SJSA1 (cell line): ENCODE results near the gene PPP6R1. TPM values are rescaled to one million over a fixed set of nuclear protein-coding genes. Genes with fewer than 3 reads are reported as not detected.
A peak's percentile ranks its signal among the peaks of the same experiment; 100 is the strongest.

Experiments
- DNase-seq, 2 experiments: peaks; one replicate each; pipeline ENCODE4 v3.0.0-alpha.2; 2015 to 2020; ENCODE audit warnings: low spot score in 2 of 2, low read depth in 1 of 2
- H3K27ac ChIP-seq: fragments of 250-450 bp; sonication (Bioruptor Pico); 2 replicates; pipeline ENCODE4 v1.5.1; 2020; ENCODE audit warnings: mild to moderate bottlenecking, moderate library complexity
- H3K27me3 ChIP-seq: fragments of 250-450 bp; sonication (Bioruptor Pico); replicated peaks from 2 replicates; pipeline ENCODE4 v1.5.1; 2020; ENCODE audit warnings: mild to moderate bottlenecking, moderate library complexity
- H3K36me3 ChIP-seq: fragments of 250-450 bp; sonication (Bioruptor Pico); 2 replicates; pipeline ENCODE4 v1.5.1; 2020; ENCODE audit warnings: mild to moderate bottlenecking
- H3K4me1 ChIP-seq: fragments of 250-450 bp; sonication (Bioruptor Pico); replicated peaks from 2 replicates; pipeline ENCODE4 v1.6.1; 2021; ENCODE audit warnings: mild to moderate bottlenecking
- H3K4me3 ChIP-seq: fragments of 250-450 bp; sonication (Bioruptor Pico); 2 replicates; pipeline ENCODE4 v1.5.1; 2020; ENCODE audit warnings: mild to moderate bottlenecking
- H3K9me3 ChIP-seq: fragments of 250-450 bp; sonication (Bioruptor Pico); replicated peaks from 2 replicates; pipeline ENCODE4 v1.5.1; 2020; ENCODE audit warnings: mild to moderate bottlenecking
- total RNA-seq: library from RNA; depleted of rRNA; stranded (reverse); fragments of >200 nt; shearing (Covaris generic); gene quantifications from 2 replicates; pipeline ENCODE4 v1.2.3, GENCODE V29; 2014

Gene PPP6R1
- total RNA-seq, 1 experiment from 2014 or later: 48.0 TPM

- H3K27me3 ChIP-seq: no peaks in the 10 kb centered on the region
- H3K27ac ChIP-seq: no peak overlapping the region
- H3K4me3 ChIP-seq: no peak overlapping the region
- H3K36me3 ChIP-seq: no peaks in the 10 kb centered on the region; the same call in 1 of the 2 replicates
- H3K9me3 ChIP-seq: no peaks in the 10 kb centered on the region
- H3K4me1 ChIP-seq: no peaks in the 10 kb centered on the region
- DNase-seq: no peak
Observed at GRCh38 chr19:55289117-55289796, 30.4 kb upstream of the PPP6R1 start.

GRCh38 chr19:55287361-55288079 lies 28.7 kb upstream of the PPP6R1 start:
- H3K36me3 ChIP-seq: no peaks in the 10 kb centered on the region; the same call in 1 of the 2 replicates
- H3K27ac ChIP-seq: no peak overlapping the region
- no peak overlapping the region for H3K4me3 ChIP-seq
- peaks cover 3% of the 10 kb centered on the region for H3K4me1 ChIP-seq
- no peaks in the 10 kb centered on the region for H3K27me3 ChIP-seq
- no peaks in the 10 kb centered on the region for H3K9me3 ChIP-seq
- DNase-seq: no peak

DNA sequence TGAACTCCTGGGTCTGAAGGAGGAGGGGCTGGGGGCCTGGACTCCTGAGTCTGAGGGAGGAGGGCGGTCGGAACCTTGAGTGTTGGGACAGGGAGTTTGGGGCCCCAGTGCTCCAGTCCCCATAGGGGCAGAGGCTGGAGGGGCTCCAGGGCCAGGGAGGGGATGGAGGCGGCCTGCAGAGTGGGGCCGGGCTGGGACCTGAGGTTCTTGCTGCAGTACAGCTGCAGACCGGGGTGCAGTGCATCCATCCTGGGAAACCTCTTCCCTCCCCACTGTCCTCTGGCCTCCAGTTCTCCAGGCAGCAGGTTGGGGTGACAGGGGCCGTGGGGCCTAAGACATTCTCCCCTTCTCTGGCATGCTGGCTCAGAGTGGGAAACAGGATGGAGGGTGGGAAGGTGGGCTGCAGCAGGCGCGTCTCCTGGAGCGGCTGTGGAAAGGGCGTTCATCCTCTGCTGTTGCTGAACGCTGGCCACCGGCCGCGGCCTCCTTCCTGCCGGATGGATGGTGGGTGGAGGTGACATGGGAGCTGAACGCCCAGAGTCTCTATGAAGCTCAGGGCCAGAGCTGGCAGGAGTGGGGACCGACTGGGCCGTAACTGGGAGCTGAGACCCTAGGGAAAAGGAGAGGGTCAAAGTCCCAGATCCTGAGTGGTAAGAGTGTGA lies 26.5 kb upstream of the PPP6R1 start:
- H3K9me3 ChIP-seq: no peaks in the 10 kb centered on the region
- H3K36me3 ChIP-seq: no peaks in the 10 kb centered on the region
- no peak overlapping the region for H3K4me3 ChIP-seq
- H3K27me3 ChIP-seq: no peaks in the 10 kb centered on the region
- H3K4me1 ChIP-seq: peaks cover 3% of the 10 kb centered on the region
- DNase-seq: no peak
- no peak overlapping the region for H3K27ac ChIP-seq

- no peaks in the 10 kb centered on the region for H3K36me3 ChIP-seq
- peak overlapping the region; percentile 41 for H3K4me3 ChIP-seq
- H3K9me3 ChIP-seq: no peaks in the 10 kb centered on the region
- H3K27me3 ChIP-seq: no peaks in the 10 kb centered on the region
- no peak overlapping the region for H3K27ac ChIP-seq
- peaks cover 3% of the 10 kb centered on the region for H3K4me1 ChIP-seq
- DNase-seq: no peak
Observed at GRCh38 chr19:55284405-55285058, 25.7 kb upstream of the PPP6R1 start.

GRCh38 chr19:55283548-55284377 lies 24.9 kb upstream of the PPP6R1 start, which contains the start of gene BRSK1:
TSS of gene BRSK1 (plus strand) at chr19:55283997. CDS start at chr19:55284443, 446 bp downstream.
- Histone ChIP-seq H3K36me3 (no peaks in the 10 kb centered on the region), H3K27me3 (no peaks in the 10 kb centered on the region), H3K4me1 (peaks cover 8% of the 10 kb centered on the region), H3K9me3 (no peaks in the 10 kb centered on the region), H3K27ac (no peak within 1 kb of the TSS), H3K4me3 (peak within 1 kb of the TSS; percentile 41)
- DNase-seq: peak in 1 of 2 experiments; percentile 80

DNA sequence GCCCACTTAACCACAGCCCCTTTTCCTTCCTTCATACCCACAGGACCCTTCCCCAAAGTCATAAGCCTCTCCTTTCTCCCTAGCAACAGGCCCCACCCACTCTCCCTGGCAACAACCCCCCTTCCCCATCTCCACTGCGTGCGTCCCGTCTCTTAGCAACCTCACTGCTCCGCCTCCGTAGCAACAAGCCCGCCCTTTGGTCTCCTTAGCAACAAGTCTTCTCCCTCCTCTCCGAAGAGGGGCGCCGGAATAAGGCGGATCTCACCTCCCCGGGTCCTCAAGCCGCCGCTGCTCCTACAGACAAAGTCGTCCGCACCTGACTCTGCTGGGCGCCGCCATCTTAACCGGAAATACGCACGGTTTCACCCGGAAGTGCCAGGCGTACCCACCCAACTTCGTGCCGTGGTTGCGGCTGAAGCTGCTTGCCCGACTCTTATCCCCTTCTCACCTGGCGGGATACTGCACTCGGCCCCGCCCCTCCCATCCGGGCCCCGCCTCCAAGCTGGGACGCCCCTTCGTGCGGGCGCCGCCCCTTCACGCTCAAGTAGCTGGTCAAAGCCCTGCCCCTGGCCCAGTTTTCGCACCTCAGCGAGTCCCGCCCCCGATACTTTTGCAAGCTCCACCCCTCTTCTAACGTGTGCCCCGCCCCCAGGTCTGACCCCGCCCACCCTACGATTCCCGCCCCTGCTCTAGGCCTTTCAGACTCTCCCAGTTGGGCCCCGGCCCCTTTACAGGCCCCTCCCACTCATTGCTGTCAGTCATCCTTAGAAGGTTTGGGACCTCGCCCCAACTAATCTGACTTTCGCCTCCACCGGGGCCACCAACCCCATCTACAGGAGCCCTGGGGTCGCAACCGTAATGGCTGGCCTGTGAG lies 21.2 kb upstream of the PPP6R1 start, which contains the start of gene HSPBP1:
TSS of gene HSPBP1 (minus strand) at position 341 of the 874 bp plus-strand sequence. CDS start 502 bp downstream, outside the sequence.
- Histone ChIP-seq H3K9me3 (no peaks in the 10 kb centered on the region), H3K27me3 (no peaks in the 10 kb centered on the region), H3K27ac (peak within 1 kb of the TSS; percentile 32), H3K36me3 (peaks cover 11% of the 10 kb centered on the region), H3K4me1 (peaks cover 8% of the 10 kb centered on the region), H3K4me3 (peak within 1 kb of the TSS; percentile 67)
- peak; percentile 94 for DNase-seq

- DNase-seq: no peak
- no peak overlapping the region; the same call in 1 of the 2 replicates for H3K27ac ChIP-seq
- H3K4me1 ChIP-seq: peaks cover 8% of the 10 kb centered on the region
- peaks cover 13% of the 10 kb centered on the region for H3K36me3 ChIP-seq
- peak overlapping the region; percentile 67 for H3K4me3 ChIP-seq
- H3K9me3 ChIP-seq: no peaks in the 10 kb centered on the region
- H3K27me3 ChIP-seq: no peaks in the 10 kb centered on the region
Observed at GRCh38 chr19:55279340-55279739, 20.5 kb upstream of the PPP6R1 start.

DNA sequence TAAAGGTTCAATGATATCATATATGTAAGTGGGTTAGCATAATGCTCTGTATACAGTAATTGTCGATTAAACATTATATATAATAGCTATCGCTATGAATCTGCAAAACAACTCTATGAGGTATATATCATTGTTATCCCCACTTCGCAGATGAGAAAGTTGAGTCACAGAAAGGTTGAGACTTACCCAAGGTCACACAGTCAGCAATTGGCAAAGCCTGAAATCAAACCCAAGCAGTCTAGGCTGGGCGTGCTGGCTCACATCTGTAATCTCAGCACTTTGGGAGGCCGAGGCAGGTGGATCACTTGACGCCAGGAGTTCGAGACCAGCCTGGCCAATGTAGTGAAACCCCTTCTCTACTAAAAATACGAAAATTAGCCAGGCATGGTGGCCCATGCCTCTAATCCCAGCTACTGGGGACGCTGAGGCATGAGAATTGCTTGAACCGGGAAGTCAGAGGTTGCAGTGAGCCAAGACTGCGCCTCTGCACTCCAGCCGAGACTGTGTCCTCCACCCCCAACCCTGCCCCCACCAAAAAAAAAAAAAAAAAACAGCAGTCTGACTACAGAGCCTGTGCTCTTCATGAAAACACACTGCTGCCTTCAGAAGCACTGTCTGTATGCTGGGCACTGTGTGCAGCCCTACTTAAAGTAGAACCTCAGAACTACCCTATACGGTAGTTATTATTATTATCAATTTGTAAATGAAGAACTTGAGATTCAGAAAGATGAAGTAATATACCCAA lies 19.7 kb upstream of the PPP6R1 start:
- H3K27ac ChIP-seq: no peak overlapping the region
- H3K9me3 ChIP-seq: no peaks in the 10 kb centered on the region
- no peaks in the 10 kb centered on the region for H3K27me3 ChIP-seq
- peaks cover 13% of the 10 kb centered on the region for H3K36me3 ChIP-seq
- peaks cover 7% of the 10 kb centered on the region for H3K4me1 ChIP-seq
- H3K4me3 ChIP-seq: no peak overlapping the region
- no peak for DNase-seq

DNA sequence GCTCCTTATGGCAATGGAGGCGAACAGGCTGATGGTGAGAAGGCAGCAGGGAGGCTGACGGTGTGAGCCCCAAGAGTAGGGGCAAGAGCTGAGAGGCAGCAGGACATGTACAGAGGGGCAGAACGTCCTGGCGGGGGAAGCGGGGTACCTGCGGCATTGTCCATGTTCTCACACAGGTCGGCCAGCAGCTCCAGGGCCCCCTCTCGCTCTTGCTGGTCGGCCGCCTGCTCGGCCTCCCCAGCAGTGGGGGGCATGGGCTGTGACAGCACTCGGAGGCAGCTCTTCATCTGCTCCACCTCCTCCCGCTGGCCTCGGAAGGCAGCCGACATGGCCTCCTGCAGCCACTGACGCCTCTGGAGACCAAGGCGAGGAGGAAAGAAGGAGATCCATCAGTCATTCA lies 18.7 kb upstream of the PPP6R1 start:
- no peak for DNase-seq
- Histone ChIP-seq H3K4me3 (no peak overlapping the region), H3K4me1 (peaks cover 5% of the 10 kb centered on the region), H3K27me3 (no peaks in the 10 kb centered on the region), H3K36me3 (peaks cover 16% of the 10 kb centered on the region), H3K27ac (no peak overlapping the region), H3K9me3 (no peaks in the 10 kb centered on the region)

DNA sequence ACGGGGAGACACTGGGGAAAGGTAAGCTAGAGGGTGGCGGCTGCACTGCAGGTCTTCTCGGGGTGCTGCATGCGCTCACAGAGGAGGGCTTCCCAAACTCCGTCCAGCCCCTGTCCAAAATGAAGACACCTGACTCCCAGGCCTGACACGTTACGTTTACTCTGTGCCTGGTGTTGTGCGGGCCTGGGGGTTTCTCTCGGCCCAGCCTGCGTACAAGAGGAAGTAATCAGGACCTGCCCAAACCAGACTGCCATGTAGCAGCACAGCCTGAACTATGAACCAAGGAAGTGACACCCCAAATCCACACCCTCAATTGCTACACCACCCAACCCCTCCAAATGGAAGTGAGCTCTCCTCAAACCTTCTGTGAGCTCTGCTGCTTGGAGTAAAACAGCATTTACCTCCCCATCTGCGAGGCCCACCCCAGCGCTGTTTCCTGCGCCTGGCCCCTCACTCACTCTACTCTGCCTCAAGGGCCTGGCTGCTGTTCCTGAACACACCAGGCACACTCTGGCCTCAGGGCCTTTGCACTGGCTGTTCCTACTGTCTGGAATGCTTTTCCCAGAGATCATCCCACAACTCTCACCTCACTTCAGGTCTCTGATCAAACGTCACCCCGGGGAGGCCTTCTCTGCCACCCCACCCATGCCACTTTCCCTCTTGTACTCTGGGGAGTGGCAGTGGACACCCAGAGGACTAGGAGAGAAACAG lies 18.1 kb upstream of the PPP6R1 start:
- Histone ChIP-seq H3K36me3 (peaks cover 18% of the 10 kb centered on the region), H3K4me3 (no peak overlapping the region), H3K27ac (no peak overlapping the region), H3K9me3 (no peaks in the 10 kb centered on the region), H3K4me1 (peaks cover 5% of the 10 kb centered on the region), H3K27me3 (no peaks in the 10 kb centered on the region)
- no peak for DNase-seq
